Trophoblast cell (in vitro differentiated cells and primary cell): Measurements from ENCODE around the gene TJP3.

Experiments
- DNase-seq, 2 donors: peaks; one replicate each; pipeline ENCODE4 v3.0.0-alpha.2; 2016
- H2AFZ ChIP-seq: 2 replicates; pipeline ENCODE4 v1.6.1; 2013; ENCODE audit warnings: low read length, moderate library complexity, mild to moderate bottlenecking; ENCODE audit not compliant: insufficient read depth, poor library complexity
- H2AK5ac ChIP-seq: 2 replicates; pipeline ENCODE4 v1.6.1; 2013; ENCODE audit warnings: mild to moderate bottlenecking, low read length
- H2BK120ac ChIP-seq: 2 replicates; pipeline ENCODE4 v1.6.1; 2013; ENCODE audit warnings: low read length, mild to moderate bottlenecking, moderate library complexity; ENCODE audit not compliant: insufficient read depth, poor library complexity
- H2BK12ac ChIP-seq: 2 replicates; pipeline ENCODE4 v1.6.1; 2013; ENCODE audit warnings: mild to moderate bottlenecking, low read length, moderate library complexity
- H2BK5ac ChIP-seq: 2 replicates; pipeline ENCODE4 v1.6.1; 2013; ENCODE audit warnings: low read length, low read depth, moderate library complexity, mild to moderate bottlenecking; ENCODE audit not compliant: poor library complexity
- H3K14ac ChIP-seq: 2 replicates; pipeline ENCODE4 v1.6.1; 2013; ENCODE audit warnings: mild to moderate bottlenecking, low read length
- H3K18ac ChIP-seq: 2 replicates; pipeline ENCODE4 v1.6.1; 2013; ENCODE audit warnings: mild to moderate bottlenecking, low read length
- H3K23ac ChIP-seq: 2 replicates; pipeline ENCODE4 v1.6.1; 2013; ENCODE audit warnings: low read length
- H3K27ac ChIP-seq: 2 replicates; pipeline ENCODE4 v1.5.1; 2013; ENCODE audit warnings: low read depth, mild to moderate bottlenecking, inconsistent platforms, low read length, moderate library complexity
- H3K27me3 ChIP-seq: 2 replicates; pipeline ENCODE4 v1.6.1; 2013; ENCODE audit warnings: inconsistent platforms, mild to moderate bottlenecking, low read length, moderate library complexity; ENCODE audit not compliant: insufficient read depth
- H3K36me3 ChIP-seq, 2 experiments: 1 replicate in 1 of 2; 2 replicates in 1 of 2; pipeline ENCODE4 v1.6.1; 2013; ENCODE audit warnings: low read length in 2 of 2, mild to moderate bottlenecking in 2 of 2, moderate library complexity in 1 of 2; ENCODE audit not compliant: insufficient read depth in 2 of 2, control insufficient read depth in 1 of 2
- H3K4ac ChIP-seq: 2 replicates; pipeline ENCODE4 v1.6.1; 2013; ENCODE audit warnings: low read depth, mild to moderate bottlenecking, low read length, moderate library complexity
- H3K4me1 ChIP-seq, 2 experiments: 1 replicate in 1 of 2; 2 replicates in 1 of 2; pipeline ENCODE4 v1.6.1; 2013; ENCODE audit warnings: low read length in 2 of 2, mild to moderate bottlenecking in 2 of 2, moderate library complexity in 1 of 2; ENCODE audit not compliant: insufficient read depth in 2 of 2, control insufficient read depth in 1 of 2
- H3K4me2 ChIP-seq: 2 replicates; pipeline ENCODE4 v1.6.1; 2013; ENCODE audit warnings: inconsistent platforms, mild to moderate bottlenecking, low read length, moderate library complexity
- H3K4me3 ChIP-seq: 2 replicates; pipeline ENCODE4 v1.5.1; 2013; ENCODE audit warnings: mild to moderate bottlenecking, low read depth, low read length, inconsistent platforms
- H3K79me1 ChIP-seq: one replicate; pipeline ENCODE4 v1.6.1; 2013; ENCODE audit warnings: low read length
- H3K79me2 ChIP-seq: 2 replicates; pipeline ENCODE4 v1.6.1; 2013; ENCODE audit warnings: low read length, mild to moderate bottlenecking; ENCODE audit not compliant: control insufficient read depth, insufficient read depth, poor library complexity
- H3K9ac ChIP-seq: 2 replicates; pipeline ENCODE4 v1.6.1; 2013; ENCODE audit warnings: mild to moderate bottlenecking, low read length
- H3K9me3 ChIP-seq: 2 replicates; pipeline ENCODE4 v1.6.1; 2013; ENCODE audit warnings: low read depth, mild to moderate bottlenecking, control low read depth, inconsistent platforms, low read length; ENCODE audit not compliant: insufficient read depth
- H4K12ac ChIP-seq: 2 replicates; pipeline ENCODE4 v1.6.1; 2013; ENCODE audit warnings: low read depth, mild to moderate bottlenecking, low read length, moderate library complexity
- H4K8ac ChIP-seq: 2 replicates; pipeline ENCODE4 v1.6.1; 2013; ENCODE audit warnings: low read depth, mild to moderate bottlenecking, low read length, moderate library complexity
- H4K91ac ChIP-seq: one replicate; pipeline ENCODE4 v1.6.1; 2013; ENCODE audit warnings: low read depth, mild to moderate bottlenecking, low read length, moderate library complexity
- WGBS: extraction: QIAGEN DNeasy Blood & Tissue Kit; methylation state at CpG from one replicate; pipeline ENCODE4 v1.1.7; 2013; ENCODE audit warnings: missing lambda C conversion rate; ENCODE audit not compliant: insufficient read length, insufficient coverage; ENCODE audit errors: extremely low coverage; 5-methylcytosine and 5-hydroxymethylcytosine counted together

Gene TJP3

DNA sequence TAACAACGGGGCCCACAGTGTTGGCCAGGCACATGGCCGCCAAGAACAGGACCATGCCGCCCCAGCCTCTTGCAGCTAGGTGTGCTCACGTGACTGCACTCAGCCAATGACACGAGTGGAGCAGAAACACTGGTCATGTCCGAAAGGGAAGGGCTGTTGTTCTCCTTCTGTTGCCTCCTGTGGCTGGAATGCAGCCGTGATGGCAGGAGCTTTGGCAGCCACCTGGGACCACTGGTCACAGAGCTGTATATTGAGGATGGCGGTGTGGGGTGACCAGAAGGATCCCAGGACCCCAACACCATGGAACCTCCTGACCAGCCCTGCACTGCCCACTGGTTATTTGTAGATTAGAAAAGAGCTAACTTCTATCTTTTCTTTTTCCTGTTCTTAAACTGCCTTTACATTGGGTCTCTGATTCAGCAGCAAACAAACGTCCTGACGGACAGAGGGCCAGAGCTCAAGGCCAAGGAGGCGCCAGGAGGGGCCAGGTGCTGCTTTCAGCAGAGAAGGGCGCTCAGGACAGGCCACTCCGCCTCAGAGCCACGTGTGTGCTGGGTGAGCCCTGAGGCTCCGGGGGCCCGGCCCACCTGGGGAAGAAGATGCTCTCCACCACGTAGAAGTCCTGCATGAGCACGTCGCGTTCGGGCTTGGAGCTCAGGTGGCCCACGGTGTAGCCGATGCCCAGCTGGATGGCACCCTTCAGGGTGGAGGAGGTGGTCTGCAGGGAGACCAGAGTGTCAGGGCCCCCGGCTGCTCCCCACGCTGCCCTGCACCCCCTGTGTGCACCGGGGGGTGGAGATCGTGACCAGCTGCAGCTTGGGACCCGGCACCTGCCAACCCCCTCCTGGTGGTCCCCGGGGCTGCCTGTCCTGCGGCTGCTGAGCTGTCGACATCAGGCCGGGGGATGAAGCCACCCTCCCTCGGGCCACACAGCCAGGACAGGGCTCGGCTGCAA lies 46.6 kb upstream of the TJP3 start:
- DNase-seq = no peak
- H4K91ac ChIP-seq = no peak overlapping the region
- H3K23ac ChIP-seq = no peak overlapping the region
- no peak overlapping the region for H2AFZ ChIP-seq
- no peaks in the 10 kb centered on the region for H3K79me1 ChIP-seq
- H3K4ac ChIP-seq = no peak overlapping the region
- H4K8ac ChIP-seq = no peak overlapping the region
- no peak overlapping the region for H3K18ac ChIP-seq
- H2BK5ac ChIP-seq = no peak overlapping the region
- no peak overlapping the region for H2AK5ac ChIP-seq
- no peak overlapping the region for H3K9ac ChIP-seq
- no peak overlapping the region for H4K12ac ChIP-seq
- H3K27me3 ChIP-seq = no peaks in the 10 kb centered on the region
- no peak overlapping the region for H3K4me3 ChIP-seq
- H2BK120ac ChIP-seq = no peak overlapping the region
- no CpG with 5 or more reads among the region's 34 CpGs for WGBS
- no peak overlapping the region for H3K4me2 ChIP-seq
- H3K27ac ChIP-seq = no peak overlapping the region
- peaks cover 79 to 81% of the 10 kb centered on the region in 2 experiments for H3K36me3 ChIP-seq
- H2BK12ac ChIP-seq = no peak overlapping the region
- peaks cover 6% of the 10 kb centered on the region for H3K9me3 ChIP-seq
- H3K79me2 ChIP-seq = no peaks in the 10 kb centered on the region
- H3K14ac ChIP-seq = no peak overlapping the region
- no peaks in the 10 kb centered on the region for H3K4me1 ChIP-seq

DNA sequence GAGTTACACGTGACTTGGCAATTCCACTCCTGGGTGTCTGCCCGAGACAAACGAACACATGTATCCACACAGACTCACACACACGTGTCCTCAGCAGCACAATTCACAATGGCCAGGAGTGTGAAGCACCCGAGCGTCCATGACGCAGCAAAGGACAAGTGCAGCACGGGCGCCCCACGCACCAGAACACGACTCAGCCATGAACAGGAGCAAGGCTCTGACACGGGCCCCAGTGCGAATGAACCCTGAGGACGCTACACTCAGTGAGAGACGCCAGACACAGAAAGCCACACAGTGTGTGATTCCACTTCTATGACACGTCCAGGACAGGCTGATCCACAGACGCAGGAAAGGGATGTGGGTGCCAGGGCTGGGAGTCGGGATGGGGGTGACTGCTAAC lies 44.3 kb upstream of the TJP3 start:
- no peak for DNase-seq
- H3K36me3 ChIP-seq = peaks cover 57 to 63% of the 10 kb centered on the region in 2 experiments
- H3K14ac ChIP-seq = no peak overlapping the region
- no peak overlapping the region for H3K4ac ChIP-seq
- H3K4me3 ChIP-seq = no peak overlapping the region
- H3K27ac ChIP-seq = no peak overlapping the region
- H2AFZ ChIP-seq = no peak overlapping the region
- no peak overlapping the region for H3K4me2 ChIP-seq
- H3K23ac ChIP-seq = no peak overlapping the region
- H3K27me3 ChIP-seq = no peaks in the 10 kb centered on the region
- H3K9ac ChIP-seq = no peak overlapping the region
- no peak overlapping the region for H3K18ac ChIP-seq
- WGBS = no CpG with 5 or more reads among the region's 18 CpGs
- no peak overlapping the region for H2BK5ac ChIP-seq
- H2BK12ac ChIP-seq = no peak overlapping the region
- no peaks in the 10 kb centered on the region for H3K79me2 ChIP-seq
- H3K79me1 ChIP-seq = no peaks in the 10 kb centered on the region
- H2AK5ac ChIP-seq = no peak overlapping the region
- no peak overlapping the region for H4K12ac ChIP-seq
- H4K8ac ChIP-seq = no peak overlapping the region
- peaks cover 2% of the 10 kb centered on the region for H3K9me3 ChIP-seq
- peaks cover 0 to 5% of the 10 kb centered on the region in 2 experiments for H3K4me1 ChIP-seq
- no peak overlapping the region for H4K91ac ChIP-seq
- no peak overlapping the region for H2BK120ac ChIP-seq

DNA sequence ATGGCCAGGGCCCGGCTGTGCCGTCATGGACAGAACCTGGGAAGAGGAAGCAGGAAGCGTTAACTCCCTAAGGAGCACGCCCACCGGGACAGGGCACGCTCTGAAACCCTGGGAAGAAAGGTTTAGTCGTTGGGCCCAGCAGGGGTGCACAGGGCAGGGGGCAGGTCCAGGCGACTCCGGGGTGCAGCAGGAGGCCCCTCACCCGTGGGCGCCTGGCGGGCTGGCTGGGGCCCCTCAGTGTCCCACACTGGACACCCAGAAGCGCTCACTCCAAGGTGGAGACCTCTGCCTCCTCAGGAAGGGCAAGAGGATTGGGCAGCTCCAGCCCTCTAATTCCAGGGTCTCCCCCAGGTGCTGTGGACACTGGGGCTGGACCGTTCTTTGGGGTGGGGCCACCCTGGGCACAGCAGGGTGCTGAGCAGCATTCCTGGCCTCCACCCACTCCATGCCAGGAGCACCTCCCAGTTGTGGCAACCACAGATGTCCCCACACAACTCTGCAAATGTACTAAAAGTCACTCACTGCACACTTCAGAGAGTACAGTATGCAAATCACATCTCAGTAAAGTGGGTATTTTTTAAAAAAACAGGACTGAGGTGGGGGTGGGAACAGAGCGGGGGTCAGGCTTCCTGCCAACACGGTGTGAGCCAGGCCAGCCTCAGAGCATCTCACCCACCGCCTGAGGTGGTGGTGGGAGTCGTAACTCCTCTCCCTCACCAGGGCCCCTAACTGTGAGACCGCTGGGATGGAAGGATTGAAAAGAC lies 43.1 kb upstream of the TJP3 start:
- H4K12ac ChIP-seq = no peak overlapping the region
- no peak overlapping the region for H4K91ac ChIP-seq
- H3K79me1 ChIP-seq = peaks cover 6% of the 10 kb centered on the region
- H2BK120ac ChIP-seq = no peak overlapping the region
- no peak for DNase-seq
- H3K4ac ChIP-seq = no peak overlapping the region
- no peak overlapping the region for H3K23ac ChIP-seq
- no peak overlapping the region for H3K14ac ChIP-seq
- no peaks in the 10 kb centered on the region for H3K79me2 ChIP-seq
- no peak overlapping the region for H2BK5ac ChIP-seq
- H2BK12ac ChIP-seq = no peak overlapping the region
- no peak overlapping the region for H3K4me2 ChIP-seq
- no peak overlapping the region for H2AFZ ChIP-seq
- no peak overlapping the region for H3K4me3 ChIP-seq
- H3K27me3 ChIP-seq = no peaks in the 10 kb centered on the region
- WGBS = no CpG with 5 or more reads among the region's 19 CpGs
- peaks cover 4 to 12% of the 10 kb centered on the region in 2 experiments for H3K4me1 ChIP-seq
- H3K18ac ChIP-seq = no peak overlapping the region
- no peak overlapping the region for H3K27ac ChIP-seq
- H4K8ac ChIP-seq = no peak overlapping the region
- no peak overlapping the region for H3K9ac ChIP-seq
- peaks cover 2% of the 10 kb centered on the region for H3K9me3 ChIP-seq
- no peak overlapping the region for H2AK5ac ChIP-seq
- peaks cover 47 to 53% of the 10 kb centered on the region in 2 experiments for H3K36me3 ChIP-seq

DNA sequence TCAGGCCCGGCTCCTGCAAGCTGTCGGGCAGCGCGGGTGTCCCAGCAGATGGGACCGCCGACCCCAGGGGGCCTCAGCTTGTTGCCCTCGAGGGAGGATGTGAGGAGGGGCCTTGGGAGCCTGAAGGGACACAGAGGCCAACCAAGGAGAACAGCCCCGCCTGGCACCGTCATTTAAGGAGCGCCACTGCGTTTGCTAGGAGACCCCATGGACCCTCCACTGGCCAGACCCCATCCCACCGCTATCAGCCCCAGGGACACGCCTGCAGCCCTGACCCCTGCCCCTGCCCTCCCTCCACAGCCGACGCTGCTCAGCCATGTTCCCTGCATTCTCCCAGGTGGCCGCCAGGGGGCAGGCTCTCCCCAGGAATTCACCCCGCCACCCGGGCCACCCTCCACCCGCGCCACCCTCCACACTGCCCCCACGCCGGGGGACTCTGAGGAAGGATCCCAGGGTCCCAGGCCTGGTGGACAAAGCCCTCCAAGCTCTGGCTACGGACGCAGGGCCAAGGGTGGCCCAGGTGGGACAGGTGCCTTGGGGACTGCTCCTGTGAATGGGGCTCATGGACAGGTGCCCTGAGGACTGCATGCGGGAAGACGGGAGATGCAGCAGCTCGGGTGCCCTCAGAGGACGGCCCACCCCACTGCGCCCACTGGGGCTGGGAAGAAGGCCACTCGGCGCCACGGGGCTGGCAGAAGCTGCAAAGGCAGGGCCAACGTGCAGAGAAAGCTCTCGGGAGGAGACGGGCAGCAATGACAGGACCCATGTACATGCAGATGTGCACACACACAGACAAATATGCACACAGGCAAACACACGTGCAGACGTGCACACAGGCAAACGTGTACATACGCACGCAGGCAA lies 42.3 kb upstream of the TJP3 start:
- Histone ChIP-seq H3K36me3 (peaks cover 40 to 46% of the 10 kb centered on the region in 2 experiments), H2AK5ac (no peak overlapping the region), H3K79me2 (peaks cover 3% of the 10 kb centered on the region), H3K4me2 (no peak overlapping the region), H3K4ac (no peak overlapping the region), H4K8ac (peak overlapping the region; percentile 27), H3K9ac (peak overlapping the region; percentile 4), H2BK5ac (no peak overlapping the region), H2AFZ (no peak overlapping the region), H3K4me1 (peaks cover 12 to 21% of the 10 kb centered on the region in 2 experiments), H3K79me1 (peaks cover 13% of the 10 kb centered on the region), H2BK120ac (no peak overlapping the region), H3K27me3 (no peaks in the 10 kb centered on the region), H3K4me3 (peak overlapping the region; percentile 42), H4K91ac (no peak overlapping the region), H3K27ac (no peak overlapping the region), H4K12ac (no peak overlapping the region), H3K23ac (no peak overlapping the region), H3K18ac (no peak overlapping the region), H3K14ac (no peak overlapping the region), H3K9me3 (peaks cover 2% of the 10 kb centered on the region), H2BK12ac (no peak overlapping the region)
- no CpG with 5 or more reads among the region's 40 CpGs for WGBS
- peak in 1 of 2 donors; percentile 55 for DNase-seq
